ENCODE results near the gene SLC35F6.

The SLC35F6 gene

DNA sequence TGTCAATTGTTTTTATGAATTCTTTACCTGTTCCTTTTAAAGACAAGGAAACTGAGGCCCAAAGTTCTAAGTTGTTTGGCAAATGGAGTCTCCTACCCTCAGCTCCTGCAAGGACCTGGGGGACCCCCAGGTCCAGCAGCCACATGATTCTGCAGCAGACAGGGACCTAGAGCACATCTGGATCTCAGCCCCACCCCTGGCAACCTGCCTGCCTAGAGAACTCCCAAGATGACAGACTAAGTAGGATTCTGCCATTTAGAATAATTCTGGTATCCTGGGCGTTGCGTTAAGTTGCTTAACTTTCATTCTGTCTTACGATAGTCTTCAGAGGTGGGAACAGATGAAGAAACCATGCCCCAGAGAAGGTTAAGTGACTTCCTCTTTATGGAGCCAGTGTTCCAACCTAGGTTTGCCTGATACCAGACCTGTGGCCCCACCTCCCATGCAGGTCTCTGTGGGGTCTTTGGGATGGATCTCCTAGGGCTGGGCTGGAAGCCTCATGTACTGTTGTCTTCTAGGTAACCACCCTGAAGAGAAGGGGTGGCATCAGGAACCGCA is 16.2 kb downstream of the SLC35F6 start:
- DNase-seq (ENCODE audit: low read depth), result no peak
- no peak overlapping the region for H3K4me3 ChIP-seq (ENCODE audit: control insufficient read depth, low read depth, low read length)
- TF ChIP-seq, protein P1, sequence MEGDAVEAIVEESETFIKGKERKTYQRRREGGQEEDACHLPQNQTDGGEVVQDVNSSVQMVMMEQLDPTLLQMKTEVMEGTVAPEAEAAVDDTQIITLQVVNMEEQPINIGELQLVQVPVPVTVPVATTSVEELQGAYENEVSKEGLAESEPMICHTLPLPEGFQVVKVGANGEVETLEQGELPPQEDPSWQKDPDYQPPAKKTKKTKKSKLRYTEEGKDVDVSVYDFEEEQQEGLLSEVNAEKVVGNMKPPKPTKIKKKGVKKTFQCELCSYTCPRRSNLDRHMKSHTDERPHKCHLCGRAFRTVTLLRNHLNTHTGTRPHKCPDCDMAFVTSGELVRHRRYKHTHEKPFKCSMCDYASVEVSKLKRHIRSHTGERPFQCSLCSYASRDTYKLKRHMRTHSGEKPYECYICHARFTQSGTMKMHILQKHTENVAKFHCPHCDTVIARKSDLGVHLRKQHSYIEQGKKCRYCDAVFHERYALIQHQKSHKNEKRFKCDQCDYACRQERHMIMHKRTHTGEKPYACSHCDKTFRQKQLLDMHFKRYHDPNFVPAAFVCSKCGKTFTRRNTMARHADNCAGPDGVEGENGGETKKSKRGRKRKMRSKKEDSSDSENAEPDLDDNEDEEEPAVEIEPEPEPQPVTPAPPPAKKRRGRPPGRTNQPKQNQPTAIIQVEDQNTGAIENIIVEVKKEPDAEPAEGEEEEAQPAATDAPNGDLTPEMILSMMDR (IDR thresholded peaks at IDR 0.05; ENCODE audit: control insufficient read depth, insufficient read depth, low read depth, low read length, missing control alignments), result no peak

DNA sequence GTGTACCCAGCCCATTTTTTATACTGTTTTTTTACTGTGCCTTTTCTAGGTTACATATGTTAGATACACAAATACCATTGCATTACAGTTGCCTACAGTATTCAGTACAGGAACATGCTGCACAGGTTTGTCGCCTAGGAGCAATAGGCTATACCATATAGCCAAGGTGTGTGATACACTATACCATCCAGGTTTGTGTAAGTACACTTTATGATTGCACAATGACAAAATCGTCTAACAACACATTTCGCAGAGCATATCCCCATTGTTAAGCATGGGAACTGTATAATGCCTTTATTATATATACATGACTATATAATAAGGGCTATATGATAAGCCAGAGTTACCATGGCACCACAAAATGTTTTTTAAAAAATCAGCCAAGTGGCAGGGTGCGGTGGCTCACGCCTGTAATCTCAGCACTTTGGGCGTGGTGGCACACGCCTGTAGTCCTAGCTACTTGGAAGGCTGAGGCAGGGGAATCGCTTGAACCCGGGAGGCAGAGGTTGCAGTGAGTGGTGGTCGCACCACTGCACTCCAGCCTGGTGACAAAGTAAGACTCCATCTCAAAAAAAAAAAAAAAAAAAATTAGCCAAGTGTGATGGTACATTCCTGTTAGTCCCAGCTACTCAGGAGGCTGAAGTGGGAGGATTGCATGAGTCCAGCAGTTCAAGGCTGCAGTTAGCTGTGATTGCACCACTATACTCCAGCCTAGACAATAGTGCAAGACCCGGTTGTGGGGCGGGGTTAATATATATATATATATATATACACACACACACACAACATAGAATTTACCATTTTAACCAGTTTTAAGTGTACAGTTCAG is 19.0 kb downstream of the SLC35F6 start:
- no peak for DNase-seq (ENCODE audit: low read depth)
- TF ChIP-seq, protein P1 (IDR thresholded peaks at IDR 0.05; ENCODE audit: control insufficient read depth, insufficient read depth, low read depth, low read length, missing control alignments), result no peak
- H3K4me3 ChIP-seq (ENCODE audit: control insufficient read depth, low read depth, low read length), result no peak overlapping the region

DNA sequence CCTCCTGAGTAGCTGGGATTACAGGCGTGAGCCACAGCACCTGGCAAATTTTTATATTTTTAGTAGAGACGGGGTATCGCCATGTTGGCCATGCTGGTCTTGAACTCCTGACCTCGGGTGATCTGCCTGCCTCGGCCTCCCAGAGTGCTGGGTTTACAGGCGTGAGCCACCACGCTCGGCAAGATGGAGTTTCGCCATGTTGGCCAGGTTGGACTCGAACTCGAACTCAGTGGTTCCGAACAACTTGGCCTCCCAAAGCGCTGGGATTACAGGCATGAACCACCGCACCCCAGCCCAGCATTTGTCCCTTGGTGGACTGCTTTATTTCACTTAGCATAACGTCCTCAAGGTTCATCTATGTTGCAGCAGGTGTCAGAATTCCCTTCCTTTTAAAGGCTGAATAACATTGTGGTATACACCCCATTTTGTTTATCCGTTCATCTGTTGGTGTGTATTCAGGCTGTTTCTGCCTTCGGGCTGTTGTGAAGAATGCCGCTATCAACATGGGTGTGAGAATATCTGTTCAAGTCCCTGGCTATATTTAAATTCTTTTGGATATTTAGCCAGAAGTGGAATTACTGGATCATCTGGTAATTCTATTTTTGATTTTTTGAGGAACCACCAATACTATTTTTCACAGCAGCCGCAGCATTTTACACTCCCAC is 20.6 kb downstream of the SLC35F6 start:
- H3K4me3 ChIP-seq (ENCODE audit: control insufficient read depth, low read depth, low read length), result no peak overlapping the region; the same call in 1 of the 2 replicates
- no peak for DNase-seq (ENCODE audit: low read depth)
- TF ChIP-seq, protein P1 (IDR thresholded peaks at IDR 0.05; ENCODE audit: control insufficient read depth, insufficient read depth, low read depth, low read length, missing control alignments), result no peak

DNA sequence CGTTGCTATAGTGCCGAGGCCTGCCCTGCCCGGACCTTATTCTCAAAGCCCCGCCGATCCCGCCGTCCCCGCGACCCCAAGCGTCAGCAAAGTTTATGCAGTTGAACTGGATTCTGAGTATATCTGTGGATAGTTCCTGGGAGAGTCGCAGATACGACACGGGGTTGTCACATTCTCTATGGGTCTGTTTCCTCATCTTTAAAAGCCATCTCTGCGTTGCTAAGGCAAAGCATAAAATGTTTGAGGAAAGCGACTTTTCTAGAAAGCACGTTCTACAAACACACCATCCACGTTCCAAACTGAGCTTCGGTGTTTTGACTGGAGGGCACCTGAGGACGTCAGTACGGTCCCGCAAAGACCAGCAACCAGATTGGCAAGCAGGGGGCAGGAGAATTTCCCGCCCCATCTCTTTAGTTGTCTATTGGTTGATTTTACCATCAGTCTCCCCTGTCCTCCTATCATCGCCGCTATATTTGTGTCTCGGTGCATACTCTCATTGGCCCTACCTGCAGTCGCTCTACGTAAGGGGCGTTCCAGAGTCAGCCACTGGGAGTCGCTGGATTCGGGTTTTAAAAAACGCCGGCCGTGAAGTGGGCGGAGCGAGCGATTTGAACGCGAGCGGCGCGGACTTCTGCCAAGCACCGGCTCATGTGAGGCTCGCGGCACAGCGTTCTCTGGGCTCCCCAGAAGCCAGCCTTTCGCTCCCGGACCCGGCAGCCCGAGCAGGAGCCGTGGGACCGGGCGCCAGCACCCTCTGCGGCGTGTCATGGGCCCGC is 21.5 kb downstream of the SLC35F6 start, which contains the start of gene CENPA:
CENPA (plus strand) TSS at position 626 of the 776 bp plus-strand sequence; CDS start at position 767, 141 bp downstream.
- TF ChIP-seq, protein P1 (IDR thresholded peaks at IDR 0.05; ENCODE audit: control insufficient read depth, insufficient read depth, low read depth, low read length, missing control alignments), result no peak
- DNase-seq (ENCODE audit: low read depth), result peak; percentile 99
- H3K4me3 ChIP-seq (ENCODE audit: control insufficient read depth, low read depth, low read length), result peak within 1 kb of the TSS; percentile 81

DNA sequence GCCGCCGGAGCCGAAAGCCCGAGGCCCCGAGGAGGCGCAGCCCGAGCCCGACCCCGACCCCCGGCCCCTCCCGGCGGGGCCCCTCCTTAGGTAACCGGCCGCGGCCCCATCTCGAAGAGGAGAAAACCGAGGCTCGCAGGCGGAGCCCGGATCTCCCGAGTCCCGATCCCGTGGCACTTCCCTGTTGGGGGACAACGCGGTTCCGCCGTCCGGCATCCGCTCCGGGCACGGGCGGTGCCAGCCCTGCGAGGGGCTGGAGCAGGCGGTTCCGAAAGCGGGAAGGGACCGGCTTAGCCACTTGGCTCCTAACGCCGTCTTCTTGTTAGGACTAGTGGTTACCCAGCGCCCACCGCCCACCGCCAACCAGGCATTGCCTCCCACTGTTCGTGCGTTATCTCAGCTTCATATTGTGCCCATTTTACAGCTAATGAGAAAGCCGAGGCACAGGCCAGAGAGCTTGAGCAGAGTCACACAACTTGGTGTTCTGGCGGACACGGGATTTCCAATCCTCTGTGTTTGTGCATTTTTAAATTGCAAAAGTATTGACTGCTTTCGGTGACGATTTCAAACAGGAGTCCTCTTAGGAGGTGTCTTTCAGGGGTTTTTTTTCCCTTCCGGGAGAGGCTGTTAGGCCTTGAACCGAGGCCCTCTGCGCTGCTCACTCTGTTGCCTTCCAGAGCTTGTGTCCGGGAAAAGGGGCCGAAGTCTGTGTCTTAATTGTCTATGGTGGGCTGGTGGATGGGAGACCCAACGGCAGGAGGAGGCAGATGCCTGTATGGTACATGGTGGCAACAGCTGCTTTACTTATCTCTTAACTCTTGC is 22.3 kb downstream of the SLC35F6 start:
- TF ChIP-seq, protein P1 (IDR thresholded peaks at IDR 0.05; ENCODE audit: control insufficient read depth, insufficient read depth, low read depth, low read length, missing control alignments), result no peak
- peak overlapping the region; percentile 81 for H3K4me3 ChIP-seq (ENCODE audit: control insufficient read depth, low read depth, low read length)
- DNase-seq (ENCODE audit: low read depth), result no peak

All from AG09309 (cell line).